Astrocyte of the cerebellum (primary cell): ENCODE data around the gene SLC4A1AP.

ENCODE experiments used
- DNase-seq: peaks from one replicate; pipeline ENCODE4 v3.0.0-alpha.2; 2011; ENCODE audit warnings: low read depth
- H3K4me3 ChIP-seq: 2 replicates; pipeline ENCODE4 v1.5.1; 2011; ENCODE audit warnings: mild to moderate bottlenecking, low read depth, low read length, moderate library complexity
- in situ Hi-C: cut with HindIII; loops from 2 replicates; pipeline ENCODE4 v1.10.0; 2017; ENCODE audit warnings: low sequenced_read_pairs
- TF ChIP-seq, protein P1 (sequence below): IDR thresholded peaks from 2 replicates; pipeline ENCODE4 v1.5.1; 2012; ENCODE audit warnings: low read length, low read depth, moderate library complexity, mild to moderate bottlenecking; ENCODE audit errors: missing control alignments

Gene SLC4A1AP

DNA sequence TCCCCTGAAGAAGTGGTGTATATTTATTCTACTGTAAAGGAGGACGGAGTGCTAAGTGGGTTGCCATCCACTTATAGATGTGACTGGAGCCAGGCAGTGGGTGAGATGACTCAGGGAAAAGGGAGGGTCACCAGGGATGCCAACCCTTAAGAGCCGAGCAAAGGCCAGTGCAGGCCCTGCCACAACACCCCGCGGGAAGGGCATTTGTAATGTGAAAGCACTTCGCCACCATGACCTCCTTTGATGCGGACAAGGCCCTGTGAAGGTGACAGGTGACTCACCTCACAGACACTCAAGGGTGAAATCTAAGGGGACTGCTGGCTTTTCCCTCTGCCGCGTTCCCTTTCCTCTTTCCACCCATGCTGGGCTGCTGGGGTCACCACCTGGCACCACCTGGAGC is 57.6 kb downstream of the SLC4A1AP start:
- H3K4me3 ChIP-seq: no peak overlapping the region
- DNase-seq: no peak
- TF ChIP-seq, protein P1, sequence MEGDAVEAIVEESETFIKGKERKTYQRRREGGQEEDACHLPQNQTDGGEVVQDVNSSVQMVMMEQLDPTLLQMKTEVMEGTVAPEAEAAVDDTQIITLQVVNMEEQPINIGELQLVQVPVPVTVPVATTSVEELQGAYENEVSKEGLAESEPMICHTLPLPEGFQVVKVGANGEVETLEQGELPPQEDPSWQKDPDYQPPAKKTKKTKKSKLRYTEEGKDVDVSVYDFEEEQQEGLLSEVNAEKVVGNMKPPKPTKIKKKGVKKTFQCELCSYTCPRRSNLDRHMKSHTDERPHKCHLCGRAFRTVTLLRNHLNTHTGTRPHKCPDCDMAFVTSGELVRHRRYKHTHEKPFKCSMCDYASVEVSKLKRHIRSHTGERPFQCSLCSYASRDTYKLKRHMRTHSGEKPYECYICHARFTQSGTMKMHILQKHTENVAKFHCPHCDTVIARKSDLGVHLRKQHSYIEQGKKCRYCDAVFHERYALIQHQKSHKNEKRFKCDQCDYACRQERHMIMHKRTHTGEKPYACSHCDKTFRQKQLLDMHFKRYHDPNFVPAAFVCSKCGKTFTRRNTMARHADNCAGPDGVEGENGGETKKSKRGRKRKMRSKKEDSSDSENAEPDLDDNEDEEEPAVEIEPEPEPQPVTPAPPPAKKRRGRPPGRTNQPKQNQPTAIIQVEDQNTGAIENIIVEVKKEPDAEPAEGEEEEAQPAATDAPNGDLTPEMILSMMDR: no peak
- in situ Hi-C loops: no loop called here

DNA sequence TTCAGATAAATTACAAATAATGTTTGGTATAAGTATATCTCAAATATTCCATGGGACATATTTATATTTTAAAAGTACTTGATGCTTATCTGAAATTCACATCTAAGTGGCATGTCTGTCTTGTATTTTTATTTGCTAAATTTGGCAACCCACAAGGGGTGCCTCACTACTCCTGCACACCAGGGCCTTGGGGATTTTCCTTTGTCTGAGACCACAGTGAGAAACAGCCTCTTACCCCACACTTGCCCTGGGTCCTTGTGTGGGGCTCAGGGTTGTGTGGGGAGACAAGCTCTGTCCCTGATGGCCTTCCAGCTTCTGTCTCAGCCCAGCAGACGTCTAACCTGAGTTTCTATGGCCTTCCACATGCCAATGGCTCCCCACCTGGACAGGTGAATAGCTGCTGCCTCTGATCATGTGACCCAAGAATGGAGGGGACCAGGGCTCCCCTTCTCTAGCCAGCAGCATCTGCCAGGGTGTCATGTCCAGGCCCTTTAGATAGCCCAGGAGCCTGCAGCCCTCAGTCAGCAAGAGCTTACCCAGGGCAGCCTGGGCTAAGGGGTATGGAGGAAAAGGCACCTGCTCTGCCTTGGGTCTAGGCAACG is 58.3 kb downstream of the SLC4A1AP start:
- H3K4me3 ChIP-seq: no peak overlapping the region
- no peak for DNase-seq
- TF ChIP-seq, protein P1: no peak
- in situ Hi-C loops: no loop called here

DNA sequence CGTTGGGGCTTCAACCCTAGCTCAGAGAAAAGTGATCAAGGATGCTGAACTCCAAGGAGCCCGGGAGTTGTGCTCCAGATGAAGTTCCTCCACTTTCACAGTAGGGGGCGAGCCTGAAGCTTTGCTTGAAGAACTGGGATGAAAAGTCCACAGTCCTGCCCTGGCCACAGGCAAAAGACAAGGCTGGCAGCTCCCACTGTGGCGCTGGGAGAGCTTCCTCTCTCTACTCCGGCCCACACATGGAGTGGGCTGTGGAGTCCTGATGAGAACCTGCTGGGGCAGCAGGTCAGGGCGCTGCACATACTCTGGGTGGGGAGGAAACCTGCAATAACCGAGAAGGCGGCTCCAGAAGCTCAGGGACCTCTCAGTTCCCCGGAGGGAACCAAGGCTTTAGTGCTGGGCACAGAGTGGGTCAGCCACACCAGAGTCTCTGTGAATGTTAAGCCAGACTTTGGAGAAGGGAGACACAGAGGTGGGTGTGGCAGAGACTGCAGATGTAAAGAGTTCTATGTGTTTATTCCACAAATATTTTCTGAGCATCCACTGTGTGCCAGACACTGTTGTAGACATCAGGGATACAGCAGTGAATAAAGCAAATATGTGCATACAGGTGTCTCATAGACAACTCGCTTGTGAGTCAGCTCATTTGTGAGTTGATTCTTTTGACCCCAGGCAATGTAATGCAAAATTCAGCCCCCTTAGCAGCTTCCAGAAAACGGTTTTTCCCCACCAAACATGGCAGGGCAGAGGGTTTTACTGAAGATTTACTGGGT is 59.9 kb downstream of the SLC4A1AP start:
- peak; percentile 67 for DNase-seq
- TF ChIP-seq, protein P1: peak; percentile 92
- H3K4me3 ChIP-seq: no peak overlapping the region
- in situ Hi-C loops: no loop called here

DNA sequence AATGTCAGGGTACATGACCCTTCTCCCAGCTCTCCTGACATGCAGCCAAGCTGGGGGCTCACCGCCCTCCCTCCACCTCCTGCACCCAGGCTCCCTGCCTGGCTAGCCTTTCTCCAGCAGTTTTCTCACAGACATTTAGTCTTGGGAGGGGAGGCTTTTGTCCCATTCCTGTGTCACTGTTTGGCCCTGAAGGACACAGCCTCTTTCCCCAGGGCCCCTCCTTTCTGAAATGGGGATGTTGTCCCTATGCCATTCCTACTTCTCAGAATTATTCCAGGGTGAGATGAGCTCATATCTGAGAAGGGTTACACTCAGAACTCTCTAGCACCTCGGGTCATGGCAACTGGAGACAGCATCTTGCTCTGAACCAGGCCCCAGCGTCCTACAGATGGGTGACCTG is 60.5 kb downstream of the SLC4A1AP start:
- TF ChIP-seq, protein P1: no peak
- DNase-seq: no peak
- in situ Hi-C loops: no loop called here
- H3K4me3 ChIP-seq: no peak overlapping the region

DNA sequence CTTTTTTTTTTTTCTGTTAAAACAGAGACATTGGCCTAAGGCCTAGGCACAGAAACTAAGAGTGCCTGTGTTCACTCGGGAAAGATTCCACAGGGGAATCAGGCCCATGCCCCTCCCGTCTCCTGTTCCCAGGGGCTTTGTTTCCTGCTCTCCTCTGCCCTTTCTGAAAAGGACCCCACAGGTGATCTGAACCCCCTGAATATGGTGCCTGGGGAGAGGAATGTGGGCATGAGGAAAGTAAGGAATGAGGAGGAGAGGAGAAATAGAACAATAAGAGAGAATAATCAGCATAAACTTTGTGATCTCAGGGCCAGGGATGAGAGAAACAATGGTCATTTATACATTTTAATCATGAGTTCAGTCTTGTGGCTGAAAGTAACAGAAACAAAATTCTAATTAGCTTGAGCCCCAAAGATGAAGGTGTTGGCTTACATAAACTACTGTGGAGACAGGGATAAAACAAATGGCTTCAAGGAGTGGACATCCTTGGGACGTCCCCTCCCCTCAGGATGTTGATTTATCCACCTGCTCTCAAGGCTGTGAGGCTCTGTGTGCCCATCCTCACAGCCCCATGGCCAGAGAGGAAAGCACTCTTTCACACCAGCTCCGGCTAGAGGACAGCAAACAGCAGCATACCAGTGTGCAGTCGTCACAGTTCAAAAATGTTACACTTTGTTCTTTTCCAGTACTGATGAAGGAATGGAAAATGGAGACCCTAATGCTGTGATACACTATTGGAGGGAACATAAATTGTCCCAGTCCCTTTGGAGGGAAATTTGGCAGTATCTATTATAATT is 61.4 kb downstream of the SLC4A1AP start:
- TF ChIP-seq, protein P1: no peak
- no peak for DNase-seq
- no peak overlapping the region for H3K4me3 ChIP-seq
- in situ Hi-C loops: no loop called here

DNA sequence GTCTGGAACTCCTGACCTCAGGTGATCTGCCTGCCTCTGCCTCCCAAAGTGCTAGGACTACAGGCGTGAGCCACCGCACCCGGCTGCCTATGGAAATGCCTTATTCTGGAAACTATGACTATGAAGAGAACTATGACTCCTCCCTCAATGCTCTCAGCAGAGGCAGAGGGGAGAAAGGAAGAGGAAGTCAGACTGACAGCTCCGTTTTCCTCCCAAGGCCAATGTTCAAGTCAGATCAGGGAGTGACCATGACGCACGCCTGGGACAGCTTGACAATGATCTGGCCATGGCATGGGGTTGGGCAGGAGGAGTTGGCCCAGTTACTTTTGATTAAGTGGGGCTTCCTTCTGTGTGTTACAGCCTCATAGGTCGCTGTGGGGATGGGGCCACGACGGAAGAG is 63.6 kb downstream of the SLC4A1AP start:
- no peak overlapping the region for H3K4me3 ChIP-seq
- TF ChIP-seq, protein P1: no peak
- in situ Hi-C loops: no loop called here
- no peak for DNase-seq
